ENCODE results near the gene TNRC6C.
A peak's percentile ranks its signal among the peaks of the same experiment; 100 is the strongest.
"Not testable (repeated sequence)": the region's sequence is repeated elsewhere in the genome, so short reads cannot be mapped to it uniquely, and the experiment has no call there.

Gene TNRC6C

DNA sequence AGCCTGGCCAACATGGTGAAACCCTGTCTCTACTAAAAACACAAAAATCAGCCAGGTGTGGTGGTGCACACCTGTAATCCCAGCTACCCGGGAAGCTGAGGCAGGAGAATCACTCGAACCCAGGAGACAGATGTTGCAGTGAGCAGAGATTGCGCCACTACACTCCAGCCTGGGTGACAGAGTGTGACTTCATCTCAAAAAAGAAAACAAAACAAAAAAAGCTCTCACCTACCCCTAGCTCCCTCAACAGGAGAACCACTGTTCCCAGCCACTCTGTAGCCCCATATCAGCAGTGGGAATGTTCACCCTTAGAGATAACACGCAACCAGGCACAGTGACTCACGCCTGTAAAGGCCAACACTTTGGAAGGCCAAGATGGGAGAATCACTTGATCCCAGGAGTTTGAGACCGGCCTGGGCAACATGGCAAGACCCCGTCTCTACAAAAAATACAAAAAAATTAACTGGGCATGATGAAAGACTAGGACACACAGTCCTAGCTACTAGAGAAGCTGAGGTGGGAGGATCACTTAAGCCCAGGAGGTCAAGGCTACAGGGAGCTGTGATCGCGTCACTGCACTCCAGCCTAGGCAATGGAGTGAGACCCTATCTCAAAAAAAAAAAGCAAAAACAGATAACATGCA, 177.5 kb downstream of the TNRC6C start:
- no peak for DNase-seq (ENCODE audit: low read depth in 2 of 2)

DNA sequence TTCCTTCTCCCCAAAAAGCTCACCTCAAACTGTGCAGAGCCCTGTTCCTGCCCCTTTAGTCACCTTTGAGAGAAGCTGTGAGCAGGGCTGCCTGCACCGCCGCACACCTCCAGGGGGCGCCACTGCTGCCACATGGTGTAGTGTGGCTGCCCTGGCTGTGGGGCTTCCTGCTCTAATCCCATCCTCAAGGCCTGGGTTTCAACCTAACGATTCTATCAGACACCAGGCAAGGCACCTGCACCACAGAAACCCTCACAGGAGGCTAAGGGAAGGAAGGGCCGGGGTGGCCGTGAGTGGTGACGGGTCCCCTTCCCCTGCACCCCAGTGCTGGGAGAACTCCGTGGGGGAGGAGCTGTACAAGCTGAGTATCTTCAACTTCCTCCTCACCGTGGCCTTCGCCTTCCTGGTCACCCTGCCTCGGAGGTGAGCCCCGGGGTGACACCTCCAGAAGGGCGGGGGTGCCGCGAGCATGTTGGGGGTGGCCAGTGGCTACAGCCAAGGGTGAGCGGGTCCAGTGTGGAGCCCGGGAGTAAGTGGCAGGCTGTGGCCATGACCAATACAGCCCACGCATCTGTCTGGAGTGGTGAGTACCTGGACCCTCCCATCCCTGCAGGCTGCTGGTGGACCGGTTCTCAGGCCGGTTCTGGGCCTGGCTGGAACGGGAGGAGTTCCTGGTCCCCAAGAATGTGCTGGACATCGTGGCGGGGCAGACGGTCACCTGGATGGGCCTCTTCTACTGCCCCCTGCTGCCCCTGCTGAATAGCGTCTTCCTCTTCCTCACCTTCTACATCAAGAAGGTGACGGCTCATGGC, 179.1 kb downstream of the TNRC6C start:
- peak in 1 of 2 donors; percentile 44 for DNase-seq (ENCODE audit: low read depth in 2 of 2)

DNA sequence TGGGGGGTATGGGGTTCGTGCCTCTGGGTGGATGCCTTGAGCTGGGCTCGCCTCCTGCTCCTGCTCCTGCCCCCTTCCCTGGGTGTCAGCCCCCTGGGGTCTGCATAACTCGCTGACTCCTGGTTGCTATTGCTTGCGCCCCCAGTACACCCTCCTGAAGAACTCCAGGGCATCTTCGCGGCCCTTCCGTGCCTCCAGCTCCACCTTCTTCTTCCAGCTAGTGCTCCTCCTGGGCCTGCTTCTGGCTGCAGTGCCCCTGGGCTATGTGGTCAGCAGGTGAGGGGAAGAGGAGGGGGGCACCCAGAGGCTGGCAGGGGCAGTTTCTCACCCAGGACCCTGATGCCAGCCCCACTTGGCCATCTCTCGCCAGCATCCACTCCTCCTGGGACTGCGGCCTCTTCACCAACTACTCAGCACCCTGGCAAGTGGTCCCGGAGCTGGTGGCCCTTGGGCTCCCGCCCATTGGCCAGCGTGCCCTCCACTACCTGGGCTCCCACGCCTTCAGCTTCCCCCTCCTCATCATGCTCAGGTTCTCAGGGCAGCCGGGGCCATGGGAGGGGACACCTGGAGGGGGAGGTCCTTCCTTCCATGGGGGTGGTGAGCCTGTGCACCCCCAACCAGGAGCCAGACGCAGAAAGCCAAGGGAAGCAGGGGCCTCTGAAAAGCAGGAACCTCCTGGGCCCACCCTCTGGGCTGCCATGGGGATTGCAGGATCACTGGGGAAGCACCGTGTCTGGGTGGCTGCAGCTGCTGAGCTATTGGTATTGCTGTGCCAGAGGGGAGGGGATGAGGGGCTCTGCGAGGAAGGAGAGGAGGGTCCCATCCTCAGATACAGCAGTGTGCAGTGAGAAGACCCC, 179.9 kb downstream of the TNRC6C start:
- no peak for DNase-seq (ENCODE audit: low read depth in 2 of 2)

DNA sequence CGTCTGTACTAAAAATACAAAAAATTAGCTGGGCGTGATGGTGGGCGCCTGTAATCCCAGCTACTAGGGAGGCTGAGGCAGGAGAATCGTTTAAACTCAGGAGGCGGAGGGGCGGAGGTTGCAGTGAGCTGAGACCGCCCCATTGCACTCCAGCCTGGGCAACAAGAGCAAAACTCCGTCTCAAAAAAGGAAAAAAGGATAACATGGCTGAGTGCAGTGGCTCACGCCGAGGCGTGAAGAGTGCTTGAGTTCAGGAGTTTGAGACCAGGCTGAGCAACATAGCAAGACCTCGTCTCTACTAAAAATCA, 181.3 kb downstream of the TNRC6C start:
- not testable (repeated sequence) for DNase-seq (ENCODE audit: low read depth in 2 of 2)

DNA sequence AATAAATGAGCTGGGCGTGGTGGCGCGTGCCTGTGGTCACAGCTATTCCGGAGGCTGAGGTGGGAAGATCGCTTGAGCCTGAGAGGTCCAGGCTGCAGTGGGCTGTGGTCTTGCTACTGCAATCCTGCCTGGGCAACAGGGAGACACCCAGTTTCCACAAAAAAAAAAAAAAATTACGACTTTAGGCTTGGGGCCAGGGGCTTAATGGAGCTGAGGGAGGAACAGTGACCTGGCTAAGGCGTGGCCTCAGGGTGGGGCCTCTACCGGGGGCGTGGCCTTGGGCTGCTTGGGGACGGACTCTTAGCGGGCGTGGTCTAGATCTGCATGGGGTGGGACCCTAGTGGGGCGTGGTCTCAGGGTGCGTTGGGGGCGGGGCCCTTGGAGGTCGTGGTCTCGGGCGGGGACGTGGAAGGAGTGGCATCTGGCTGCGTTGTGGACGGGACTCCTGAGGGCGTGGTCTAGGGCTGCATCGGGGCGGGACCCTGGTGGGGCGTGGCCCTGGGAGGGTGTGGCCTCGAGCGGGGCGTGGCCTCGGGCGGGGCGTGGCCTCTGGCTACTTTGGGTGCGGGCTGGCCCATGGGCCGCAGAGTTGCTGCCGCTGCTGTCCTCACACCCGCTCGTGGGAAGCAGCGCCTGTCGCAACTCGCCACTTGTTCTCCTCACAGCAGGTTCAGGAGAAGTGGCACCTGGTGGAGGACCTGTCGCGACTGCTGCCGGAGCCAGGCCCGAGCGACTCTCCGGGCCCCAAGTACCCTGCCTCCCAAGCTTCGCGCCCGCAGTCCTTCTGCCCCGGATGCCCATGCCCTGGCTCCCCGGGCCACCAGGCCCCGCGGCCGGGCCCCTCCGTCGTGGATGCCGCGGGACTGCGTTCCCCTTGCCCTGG, 181.9 kb downstream of the TNRC6C start:
- peak; percentile 80 to 86 for DNase-seq (ENCODE audit: low read depth in 2 of 2)

DNA sequence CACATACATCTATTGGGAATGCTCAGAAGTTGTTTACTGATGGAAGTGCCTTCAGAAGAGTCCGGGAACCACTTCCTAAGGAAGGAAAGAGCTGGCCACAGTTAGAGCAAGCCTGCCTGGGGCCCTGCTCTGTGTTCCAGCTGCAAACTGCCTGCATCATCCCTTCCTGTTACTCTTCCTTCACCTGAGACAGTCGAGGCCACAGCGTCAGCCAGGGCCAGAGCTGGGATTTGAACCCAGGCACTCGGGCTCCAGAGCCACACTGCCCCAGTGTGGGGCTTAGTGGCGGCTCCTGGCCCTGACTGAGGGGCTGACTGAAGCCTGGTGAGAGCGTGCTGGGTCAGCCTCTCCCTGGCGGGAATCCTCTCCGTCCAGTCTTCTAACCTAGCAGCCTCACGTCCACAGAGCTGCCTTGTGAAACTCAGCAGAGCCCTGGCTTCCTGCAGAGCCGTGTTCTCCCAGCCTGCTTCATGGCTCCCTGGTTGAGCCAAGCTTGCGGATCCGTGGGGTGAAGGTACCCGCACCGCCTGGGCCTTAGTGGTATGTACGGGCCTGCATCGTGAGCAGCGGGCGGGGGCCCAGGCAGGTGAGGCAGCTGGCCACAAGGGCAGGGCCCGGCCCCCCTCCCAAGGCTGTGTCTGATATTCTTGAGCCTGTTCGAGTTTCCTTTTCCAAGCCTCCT, 183.1 kb downstream of the TNRC6C start:
- no peak for DNase-seq (ENCODE audit: low read depth in 2 of 2)

DNA sequence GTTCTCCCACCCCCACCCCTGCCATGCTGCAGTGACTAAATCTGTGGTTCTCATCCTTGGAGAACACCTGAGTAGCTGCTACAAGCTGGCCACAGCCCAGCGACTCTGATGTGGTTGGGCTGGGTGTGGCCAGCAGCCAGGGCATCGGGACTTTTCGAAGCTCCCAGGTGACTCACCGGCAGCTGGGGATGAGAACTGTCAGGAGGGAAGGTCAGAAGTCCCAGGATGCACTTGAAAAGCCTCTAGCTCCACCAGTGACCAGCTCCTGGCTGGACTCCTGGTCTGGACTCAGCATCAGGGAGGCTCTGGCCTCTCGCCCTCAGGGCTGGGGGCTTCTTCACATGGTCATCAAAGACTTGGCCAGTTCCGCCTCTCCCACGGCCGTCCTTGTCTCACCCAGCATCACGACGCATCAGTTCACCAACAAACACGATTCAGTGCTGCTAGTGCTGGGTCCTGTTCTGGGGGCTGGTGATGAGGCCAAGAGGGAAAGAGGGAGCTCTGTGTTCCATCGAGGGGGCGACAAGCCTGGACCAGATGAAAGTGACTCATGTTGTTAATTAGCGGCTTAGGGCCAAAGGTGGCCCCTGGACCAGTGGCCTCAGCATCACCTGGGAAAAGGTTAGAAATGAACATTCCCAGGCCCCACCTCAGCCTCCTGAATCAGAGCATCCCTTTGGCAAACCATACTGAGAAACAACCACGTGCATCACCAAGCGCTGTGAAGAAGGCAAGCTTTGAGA, 183.8 kb downstream of the TNRC6C start:
- no peak for DNase-seq (ENCODE audit: low read depth in 2 of 2)

DNA sequence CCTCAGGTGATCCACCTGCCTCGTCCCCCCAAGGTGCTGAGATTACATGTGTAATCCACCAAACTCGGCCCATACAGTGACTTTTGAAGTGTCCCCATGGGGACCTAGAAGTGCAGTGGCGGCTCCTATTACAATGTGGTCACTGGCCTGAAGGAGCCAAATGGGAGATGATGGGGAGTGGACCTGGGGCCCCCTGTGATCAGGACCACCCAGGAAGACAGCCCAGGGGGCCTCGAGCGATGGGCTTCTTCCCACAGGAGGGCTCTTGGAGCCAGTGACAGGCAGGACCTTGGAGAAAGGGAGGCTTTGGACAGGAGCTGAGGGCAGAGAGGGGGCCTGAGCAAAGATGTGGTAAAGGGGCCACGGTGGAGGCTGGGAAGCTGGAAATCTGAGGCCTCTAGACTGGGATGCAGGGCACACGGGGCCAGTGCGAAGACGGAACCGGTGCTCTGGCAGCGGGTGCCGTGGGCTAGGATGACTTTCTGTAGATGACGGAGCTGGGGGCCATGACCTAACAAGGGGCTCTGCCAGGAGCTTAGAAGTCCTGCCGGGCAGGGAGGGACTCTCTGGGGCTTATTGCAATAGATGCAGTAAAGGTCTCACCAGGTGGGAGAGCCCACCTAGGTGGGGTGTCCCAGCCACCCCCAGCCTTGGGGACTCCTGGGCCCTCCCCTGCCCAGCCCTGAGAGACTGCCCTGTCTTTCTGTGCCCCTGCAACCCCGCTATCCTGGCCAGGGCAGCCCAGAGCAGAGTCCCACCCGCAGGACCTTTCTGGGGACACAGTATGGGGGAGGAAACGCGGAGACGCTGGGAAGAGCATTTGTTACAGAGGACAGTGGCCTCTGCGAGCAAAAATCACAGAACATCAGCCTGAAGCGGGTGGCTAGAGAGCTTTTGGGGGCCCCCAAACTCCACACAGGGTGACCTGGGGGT, 185.0 kb downstream of the TNRC6C start:
- no peak for DNase-seq (ENCODE audit: low read depth in 2 of 2)

DNA sequence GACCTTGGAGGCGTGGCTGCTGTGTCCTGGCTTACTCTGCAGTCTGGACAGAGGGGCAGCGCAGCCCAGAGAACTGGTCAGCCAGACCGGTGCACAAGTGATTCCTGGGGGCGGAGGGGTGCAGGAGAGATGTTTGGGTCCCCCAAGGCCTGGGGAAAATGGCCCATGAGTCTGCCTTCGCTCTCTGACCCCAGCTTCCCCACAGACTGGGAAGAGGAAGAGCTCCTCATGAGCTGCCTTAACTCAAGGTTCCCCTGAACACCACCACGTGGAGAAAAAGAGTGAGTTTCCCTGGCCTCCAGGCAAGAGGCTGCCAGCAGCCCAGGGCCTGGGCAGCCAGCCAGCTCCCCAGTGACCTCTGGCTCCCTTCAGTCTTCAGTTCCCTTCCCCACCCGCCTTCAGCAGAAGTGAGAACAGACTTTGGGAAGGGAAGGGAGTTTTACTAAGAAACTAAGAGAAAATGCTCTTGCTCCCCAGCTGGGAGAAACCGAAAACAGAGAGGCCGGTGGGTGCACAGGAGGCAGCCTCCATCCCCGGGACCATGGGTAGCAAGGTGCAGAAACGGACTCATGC, 185.7 kb downstream of the TNRC6C start:
- no peak for DNase-seq (ENCODE audit: low read depth in 2 of 2)

DNA sequence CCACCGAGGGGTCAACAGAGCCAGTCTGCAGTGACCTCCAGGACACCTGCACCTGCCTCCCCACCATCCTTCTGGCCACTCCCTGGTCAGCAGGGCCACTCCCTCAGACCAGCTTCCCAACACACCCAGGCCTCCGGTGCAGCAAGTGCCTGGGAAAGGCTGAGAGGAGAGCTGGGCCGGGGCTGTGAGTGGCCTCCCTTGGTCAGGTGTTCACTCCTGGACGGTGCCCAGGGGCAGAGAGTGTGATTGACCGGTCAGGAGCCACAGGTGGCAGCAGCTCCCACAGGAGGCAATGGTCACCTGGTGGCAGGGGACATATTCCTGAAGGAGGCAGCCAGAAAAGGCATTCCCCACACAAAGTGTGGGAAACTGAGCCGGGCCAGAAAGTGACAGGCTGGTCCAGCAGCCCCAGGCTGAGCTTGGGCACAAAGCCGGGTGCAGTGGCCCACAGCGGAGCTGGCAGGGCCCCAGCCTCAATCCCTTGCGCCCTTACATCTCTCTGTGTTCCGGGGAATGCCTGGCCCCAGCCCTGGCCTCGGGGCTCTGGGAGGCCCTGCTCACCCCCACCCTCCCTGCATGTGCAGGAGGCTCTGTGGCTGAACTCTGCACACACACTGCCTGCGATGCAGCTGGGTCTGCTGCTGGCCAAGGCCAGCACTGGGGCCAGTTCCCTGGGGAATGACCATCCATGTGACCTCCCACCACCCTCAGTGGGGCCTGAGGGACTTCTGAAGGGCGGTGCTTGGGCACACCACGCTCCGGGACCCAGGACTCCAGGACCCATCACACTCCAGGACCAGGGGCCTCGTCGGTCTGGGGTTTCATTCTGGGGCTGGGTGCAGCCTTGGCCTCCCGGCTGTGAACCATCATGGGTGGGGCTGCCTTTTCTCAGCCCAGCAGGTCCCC, 186.5 kb downstream of the TNRC6C start:
- no peak for DNase-seq (ENCODE audit: low read depth in 2 of 2)

DNA sequence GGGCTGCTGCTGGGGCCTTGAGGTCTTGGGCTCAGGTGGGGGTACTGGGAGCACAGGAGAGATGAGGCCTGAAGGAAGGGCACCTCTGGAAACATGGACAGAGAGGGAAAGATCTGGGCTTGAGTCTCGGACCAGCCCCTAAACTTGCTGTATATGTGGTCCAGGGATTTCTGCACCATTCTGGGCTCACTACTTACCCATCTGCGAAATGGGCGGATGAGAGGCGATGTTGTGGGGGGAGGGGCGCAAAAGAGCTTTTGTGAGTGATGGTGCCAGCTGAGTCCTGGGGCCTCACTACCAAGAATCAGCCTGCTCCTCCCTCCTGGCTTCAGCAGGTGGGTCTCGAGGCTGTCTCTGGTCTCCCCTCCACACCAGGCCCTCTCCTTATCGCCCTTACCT, 188.0 kb downstream of the TNRC6C start:
- DNase-seq (ENCODE audit: low read depth in 2 of 2): no peak

DNA sequence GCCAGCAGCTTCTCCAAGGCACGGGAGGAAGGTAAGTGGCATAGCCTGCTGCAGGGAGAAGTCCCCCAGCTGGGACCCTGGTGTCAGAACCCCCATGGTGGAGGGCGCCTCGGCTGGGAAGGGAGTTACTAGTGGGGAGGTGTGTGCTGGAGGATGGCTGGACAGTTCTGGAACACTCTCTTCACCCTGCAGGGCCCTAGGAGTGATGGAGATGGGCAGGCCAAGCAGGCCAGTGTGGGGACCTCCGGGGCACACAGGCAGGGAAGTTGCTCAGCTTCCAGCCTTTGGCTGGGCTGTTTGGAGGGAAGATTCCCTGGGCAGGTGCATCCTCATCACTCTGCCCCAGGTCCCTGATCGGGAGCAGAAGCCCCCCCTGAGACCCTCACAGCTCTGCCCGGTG, 188.4 kb downstream of the TNRC6C start:
- DNase-seq (ENCODE audit: low read depth in 2 of 2): no peak

DNA sequence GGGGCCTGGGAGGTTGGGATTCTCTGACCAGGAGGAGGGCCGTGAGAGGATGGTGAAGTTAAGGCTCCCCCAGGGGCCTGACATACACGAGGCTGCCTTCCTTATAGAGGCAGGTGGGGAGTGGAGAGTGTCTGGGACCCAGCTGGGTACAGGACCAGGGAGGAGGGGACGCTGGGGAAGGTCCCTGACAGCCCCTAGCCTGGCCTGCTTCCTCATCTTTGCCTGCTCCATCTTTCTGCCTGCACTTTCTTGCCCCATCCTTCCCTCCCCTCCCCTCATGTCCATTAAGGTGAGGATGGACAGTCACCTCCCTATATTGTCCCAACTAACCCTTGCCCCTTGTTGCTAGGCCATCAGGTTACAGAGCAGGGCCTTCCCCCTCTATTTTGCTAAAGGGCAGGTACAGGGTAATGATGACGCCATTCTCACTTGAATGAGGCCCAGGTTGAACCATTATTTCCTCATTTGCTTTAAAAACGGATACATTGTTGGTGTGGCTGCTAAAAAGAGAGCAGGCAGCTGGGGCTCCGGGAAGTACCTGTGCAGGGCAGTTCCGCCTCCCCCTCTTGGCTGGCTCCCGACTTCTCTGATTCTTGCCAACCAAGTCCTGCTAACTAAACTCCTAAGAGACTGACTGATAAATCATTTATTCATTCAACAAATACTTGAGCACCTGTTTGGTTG, 189.0 kb downstream of the TNRC6C start:
- no peak for DNase-seq (ENCODE audit: low read depth in 2 of 2)

DNA sequence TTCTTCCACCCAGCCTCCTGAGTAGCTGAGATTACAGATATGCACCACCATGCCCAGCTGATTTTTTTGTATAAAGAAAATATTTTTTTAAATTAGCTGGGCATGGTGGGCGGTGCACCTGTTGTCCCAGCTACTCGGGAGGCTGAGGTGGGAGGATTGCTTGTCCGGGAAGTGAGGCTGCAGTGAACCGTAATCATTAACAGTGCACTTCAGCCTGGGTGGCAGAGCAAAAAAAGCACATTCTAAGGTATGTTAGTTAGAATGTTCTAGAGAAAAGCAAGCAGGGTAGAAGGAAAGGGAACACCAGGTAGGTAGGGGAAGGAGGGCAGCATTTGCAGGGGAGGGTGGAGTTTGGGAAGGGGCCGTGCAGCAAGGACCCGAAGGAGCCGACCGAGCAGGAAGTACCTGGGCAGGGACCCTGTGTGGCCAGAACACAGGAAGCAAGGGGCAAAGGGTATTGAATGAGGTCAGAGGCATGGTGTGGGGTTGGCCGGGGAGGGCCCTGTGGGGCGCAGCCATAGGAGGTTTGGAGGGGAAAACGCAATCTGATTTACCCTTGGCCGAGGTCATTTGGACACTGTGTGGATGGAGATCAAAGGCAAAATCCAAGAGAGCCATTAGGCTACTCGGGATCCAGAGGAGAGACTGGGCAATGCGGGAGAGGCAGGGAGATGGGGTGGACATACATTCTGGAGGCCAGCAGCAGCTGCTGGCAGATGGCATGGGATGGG, 189.9 kb downstream of the TNRC6C start:
- DNase-seq (ENCODE audit: low read depth in 2 of 2): no peak

DNA sequence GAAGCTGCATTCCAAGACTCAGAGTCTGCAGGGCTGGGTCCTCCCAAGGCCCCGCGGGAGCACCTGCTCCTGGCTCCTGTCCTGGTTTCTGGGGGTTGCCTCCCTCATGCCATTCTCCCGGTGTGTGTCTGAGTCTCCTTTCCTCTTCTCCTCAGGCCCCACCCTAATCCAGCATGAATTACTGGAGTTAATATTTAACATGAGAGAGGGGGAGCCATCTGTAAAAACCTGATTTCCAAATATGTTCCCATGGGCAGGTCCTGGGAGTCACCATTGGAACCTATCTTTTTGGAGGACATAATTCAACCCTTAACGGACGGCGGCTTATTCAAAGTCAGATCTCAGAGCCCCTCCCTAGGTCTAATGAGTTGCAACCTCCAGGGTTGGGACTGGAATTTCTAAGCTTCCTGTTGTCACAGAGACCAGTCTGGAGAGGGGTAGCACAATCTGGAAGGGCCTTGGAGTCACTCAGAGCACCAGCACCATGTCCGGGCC, 193.1 kb downstream of the TNRC6C start:
- no peak for DNase-seq (ENCODE audit: low read depth in 2 of 2)
